Coronary artery (tissue), 2 donors: ENCODE results near the gene CCN5.

Experiments used
- DNase-seq: peaks from one replicate; pipeline ENCODE4 v3.0.0-alpha.2; 2017; ENCODE audit warnings: low spot score
- H3K27ac ChIP-seq, 2 donors: fragments of 200-600 bp; sonication (generic); one replicate each; pipeline ENCODE4 v1.5.1; 2016 to 2019
- H3K4me3 ChIP-seq: fragments of 200-600 bp; sonication (generic); 2 replicates; pipeline ENCODE4 v1.5.1; 2016; ENCODE audit warnings: mild to moderate bottlenecking, moderate library complexity
- CTCF ChIP-seq: fragments of 200-600 bp; sonication (generic); IDR thresholded peaks from one replicate; pipeline ENCODE4 v1.5.1; 2019; ENCODE audit warnings: antibody characterized with exemption

CCN5 gene

GRCh38 chr20:44769481-44769863 is 54.3 kb downstream of the CCN5 start:
- TF ChIP-seq CTCF: no peak
- Histone ChIP-seq H3K4me3 (no peak overlapping the region), H3K27ac (no peak overlapping the region)
- no peak for DNase-seq

GRCh38 chr20:44770484-44771171 is 55.5 kb downstream of the CCN5 start:
- DNase-seq: no peak
- Histone ChIP-seq H3K4me3 (no peak overlapping the region), H3K27ac (no peak overlapping the region)
- no peak for TF ChIP-seq CTCF

GRCh38 chr20:44771172-44771535 is 56.0 kb downstream of the CCN5 start:
- no peak for DNase-seq
- H3K4me3 ChIP-seq: no peak overlapping the region
- no peak overlapping the region for H3K27ac ChIP-seq
- TF ChIP-seq CTCF: no peak

- H3K4me3 ChIP-seq: no peak overlapping the region
- H3K27ac ChIP-seq: no peak overlapping the region
- no peak for TF ChIP-seq CTCF
Observed at GRCh38 chr20:44772636-44773035, 57.5 kb downstream of the CCN5 start.

GRCh38 chr20:44773070-44773829 is 58.1 kb downstream of the CCN5 start:
- Histone ChIP-seq H3K4me3 (no peak overlapping the region), H3K27ac (no peak overlapping the region)
- no peak for TF ChIP-seq CTCF
- no peak for DNase-seq

More at GRCh38 chr20:44772636-44773035, 57.5 kb downstream of the CCN5 start:
- no peak for DNase-seq

- H3K4me3 ChIP-seq: no peak overlapping the region
- no peak for TF ChIP-seq CTCF
- DNase-seq: no peak
- H3K27ac ChIP-seq: no peak overlapping the region
Observed at GRCh38 chr20:44776980-44777379, 61.8 kb downstream of the CCN5 start.
